ENCODE data around the gene SASS6. TPM values are rescaled to one million over a fixed set of nuclear protein-coding genes. Genes with fewer than 3 reads are reported as not detected.

Gene SASS6, protein sequence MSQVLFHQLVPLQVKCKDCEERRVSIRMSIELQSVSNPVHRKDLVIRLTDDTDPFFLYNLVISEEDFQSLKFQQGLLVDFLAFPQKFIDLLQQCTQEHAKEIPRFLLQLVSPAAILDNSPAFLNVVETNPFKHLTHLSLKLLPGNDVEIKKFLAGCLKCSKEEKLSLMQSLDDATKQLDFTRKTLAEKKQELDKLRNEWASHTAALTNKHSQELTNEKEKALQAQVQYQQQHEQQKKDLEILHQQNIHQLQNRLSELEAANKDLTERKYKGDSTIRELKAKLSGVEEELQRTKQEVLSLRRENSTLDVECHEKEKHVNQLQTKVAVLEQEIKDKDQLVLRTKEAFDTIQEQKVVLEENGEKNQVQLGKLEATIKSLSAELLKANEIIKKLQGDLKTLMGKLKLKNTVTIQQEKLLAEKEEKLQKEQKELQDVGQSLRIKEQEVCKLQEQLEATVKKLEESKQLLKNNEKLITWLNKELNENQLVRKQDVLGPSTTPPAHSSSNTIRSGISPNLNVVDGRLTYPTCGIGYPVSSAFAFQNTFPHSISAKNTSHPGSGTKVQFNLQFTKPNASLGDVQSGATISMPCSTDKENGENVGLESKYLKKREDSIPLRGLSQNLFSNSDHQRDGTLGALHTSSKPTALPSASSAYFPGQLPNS
- total RNA-seq: 0.51 and 4.2 TPM in 2 replicates

GRCh38 chr1:100132566-100133477, at the start of gene SASS6, which contains the start of gene TRMT13:
Gene SASS6, minus strand, starts transcription at chr1:100132930. Its CDS starts 116 bp downstream, at chr1:100132814.
Gene TRMT13, plus strand, starts transcription at chr1:100133163. Its CDS starts 6 bp downstream, at chr1:100133169.

GRCh38 chr1:100178091-100178490, 45.4 kb upstream of the SASS6 start, which contains the start of gene LRRC39:
Gene LRRC39, minus strand, starts transcription at chr1:100178256. Its CDS starts 9,740 bp downstream, at chr1:100168516.

Other genes with a start within 250 kb of the SASS6 start
- 6.6 and 12.5 TPM in 2 replicates for gene SLC35A3, start 162.9 kb downstream of the SASS6 start, total RNA-seq
- 2.6 and 3.9 TPM in 2 replicates for gene TRMT13, start 233 bp upstream of the SASS6 start, total RNA-seq
- gene LRRC39, start 45.3 kb upstream of the SASS6 start, total RNA-seq: 0.38 TPM in 1 of 2 replicates, not detected in the other
- 1.6 and 3.5 TPM in 2 replicates for gene DBT, start 116.9 kb upstream of the SASS6 start, total RNA-seq
- gene RTCA, start 133.3 kb upstream of the SASS6 start, total RNA-seq: 21.0 and 24.1 TPM in 2 replicates
- gene CDC14A, start 219.6 kb upstream of the SASS6 start, total RNA-seq: 4.2 and 6.5 TPM in 2 replicates

All from mesangial cell (primary cell).